ENCODE measurements around the gene NHSL2.

NHSL2 gene

DNA sequence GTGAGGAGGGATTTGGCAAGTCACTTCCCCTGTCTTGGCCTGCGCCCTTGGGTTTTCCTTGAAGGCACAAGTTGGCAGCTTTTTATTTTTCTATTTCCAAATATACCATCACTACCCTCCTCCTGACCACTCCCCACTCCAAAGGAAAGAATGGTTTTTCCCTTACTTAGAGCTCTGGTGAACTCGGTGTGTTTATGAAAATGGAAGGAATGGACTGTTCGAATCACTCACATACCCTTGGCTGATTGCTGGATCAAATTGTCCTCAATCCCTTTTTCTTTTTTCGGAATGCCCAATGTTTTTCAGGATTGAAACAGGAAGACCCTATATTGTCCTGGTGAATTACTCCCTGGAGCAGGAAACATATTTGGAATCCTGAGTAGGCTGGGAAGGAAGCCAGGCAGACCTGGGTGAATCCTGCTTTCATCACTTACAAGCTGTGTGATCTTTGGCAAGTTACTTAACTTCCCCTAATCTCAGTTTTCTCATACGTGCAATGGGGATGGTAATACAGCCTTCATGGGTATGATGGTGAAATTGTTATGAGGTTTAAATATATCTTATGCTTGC is 150.4 kb downstream of the NHSL2 start:
- TF ChIP-seq TAF1 (IDR thresholded peaks at IDR 0.05; ENCODE audit: borderline replicate concordance, low read depth, low read length) = no peak
- TF ChIP-seq POLR2AphosphoS5 (IDR thresholded peaks at IDR 0.05; ENCODE audit: low read depth, low read length) = no peak
- TF ChIP-seq POLR2A (IDR thresholded peaks at IDR 0.05; ENCODE audit: low read depth, low read length) = no peak
- no peak for DNase-seq (ENCODE audit: insufficient read length)
- no peak for FAIRE-seq

DNA sequence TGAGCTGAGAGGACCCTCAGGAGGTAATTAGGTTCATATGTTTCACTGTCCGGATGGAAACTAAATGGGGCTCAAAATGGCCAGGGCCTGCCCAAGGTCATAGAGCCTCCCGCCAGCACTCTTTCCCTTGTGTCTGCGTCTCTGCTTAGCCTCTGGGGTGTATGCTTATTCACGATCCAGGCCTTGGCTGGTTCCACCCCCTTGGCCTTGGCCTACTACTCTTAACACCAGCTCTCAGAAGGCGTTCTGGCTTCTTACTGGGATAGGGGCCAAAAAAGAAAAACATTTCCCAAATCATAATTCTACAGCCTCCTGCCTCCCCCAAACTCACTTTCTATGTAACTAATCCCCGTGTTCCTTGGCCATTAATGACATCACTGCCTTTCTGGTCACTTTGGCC is 152.3 kb downstream of the NHSL2 start:
- FAIRE-seq = no peak
- TF ChIP-seq POLR2A (IDR thresholded peaks at IDR 0.05; ENCODE audit: low read depth, low read length) (no peak), POLR2AphosphoS5 (IDR thresholded peaks at IDR 0.05; ENCODE audit: low read depth, low read length) (no peak), TAF1 (IDR thresholded peaks at IDR 0.05; ENCODE audit: borderline replicate concordance, low read depth, low read length) (no peak)
- DNase-seq (ENCODE audit: insufficient read length) = no peak

- no peak for TF ChIP-seq TAF1 (IDR thresholded peaks at IDR 0.05; ENCODE audit: borderline replicate concordance, low read depth, low read length)
- no peak for TF ChIP-seq POLR2A (IDR thresholded peaks at IDR 0.05; ENCODE audit: low read depth, low read length)
- no peak for TF ChIP-seq POLR2AphosphoS5 (IDR thresholded peaks at IDR 0.05; ENCODE audit: low read depth, low read length)
Observed at GRCh38 chrX:72069350-72070160, 158.9 kb downstream of the NHSL2 start.

DNA sequence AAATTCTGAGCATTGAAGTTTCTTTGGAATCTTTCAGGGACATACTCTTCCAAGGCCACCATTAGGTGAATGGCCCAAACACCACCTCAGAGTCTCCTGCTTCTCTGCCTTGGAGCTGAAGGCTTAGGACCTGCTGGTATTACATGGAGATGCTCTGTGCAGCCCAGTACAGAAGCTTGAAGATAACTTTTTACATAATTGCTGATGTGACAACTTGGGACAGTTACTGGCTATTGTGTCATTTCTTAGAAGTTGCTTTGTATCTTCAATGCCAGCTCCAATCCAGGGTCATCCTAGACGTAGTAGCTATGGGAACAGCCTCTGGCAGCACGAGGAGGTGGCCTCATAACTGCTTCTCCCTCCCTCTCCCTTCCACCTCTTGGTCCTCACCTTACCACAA is 160.6 kb downstream of the NHSL2 start:
- TF ChIP-seq POLR2A (IDR thresholded peaks at IDR 0.05; ENCODE audit: low read depth, low read length) = no peak
- no peak for TF ChIP-seq POLR2AphosphoS5 (IDR thresholded peaks at IDR 0.05; ENCODE audit: low read depth, low read length)
- TF ChIP-seq TAF1 (IDR thresholded peaks at IDR 0.05; ENCODE audit: borderline replicate concordance, low read depth, low read length) = no peak
- DNase-seq (ENCODE audit: insufficient read length) (no peak), FAIRE-seq (no peak)

More at GRCh38 chrX:72069350-72070160, 158.9 kb downstream of the NHSL2 start:
- FAIRE-seq (no peak), DNase-seq (ENCODE audit: insufficient read length) (no peak)

- no peak for TF ChIP-seq TAF1 (IDR thresholded peaks at IDR 0.05; ENCODE audit: borderline replicate concordance, low read depth, low read length)
- no peak for TF ChIP-seq POLR2A (IDR thresholded peaks at IDR 0.05; ENCODE audit: low read depth, low read length)
- TF ChIP-seq POLR2AphosphoS5 (IDR thresholded peaks at IDR 0.05; ENCODE audit: low read depth, low read length) = no peak
- DNase-seq (ENCODE audit: insufficient read length) (no peak), FAIRE-seq (no peak)
Observed at GRCh38 chrX:72073633-72074032, 163.0 kb downstream of the NHSL2 start.

- FAIRE-seq (no peak), DNase-seq (ENCODE audit: insufficient read length) (no peak)
- TF ChIP-seq POLR2A (IDR thresholded peaks at IDR 0.05; ENCODE audit: low read depth, low read length) (no peak), TAF1 (IDR thresholded peaks at IDR 0.05; ENCODE audit: borderline replicate concordance, low read depth, low read length) (no peak), POLR2AphosphoS5 (IDR thresholded peaks at IDR 0.05; ENCODE audit: low read depth, low read length) (no peak)
Observed at GRCh38 chrX:72078411-72078810, 167.8 kb downstream of the NHSL2 start.

- DNase-seq (ENCODE audit: insufficient read length) (no peak), FAIRE-seq (no peak)
- no peak for TF ChIP-seq POLR2A (IDR thresholded peaks at IDR 0.05; ENCODE audit: low read depth, low read length)
- TF ChIP-seq TAF1 (IDR thresholded peaks at IDR 0.05; ENCODE audit: borderline replicate concordance, low read depth, low read length) = no peak
Observed at GRCh38 chrX:72079607-72080006, 169.0 kb downstream of the NHSL2 start.

GRCh38 chrX:72080150-72080549 is 169.5 kb downstream of the NHSL2 start:
- DNase-seq (ENCODE audit: insufficient read length) (no peak), FAIRE-seq (no peak)
- TF ChIP-seq POLR2A (IDR thresholded peaks at IDR 0.05; ENCODE audit: low read depth, low read length) (no peak), POLR2AphosphoS5 (IDR thresholded peaks at IDR 0.05; ENCODE audit: low read depth, low read length) (no peak), TAF1 (IDR thresholded peaks at IDR 0.05; ENCODE audit: borderline replicate concordance, low read depth, low read length) (no peak)

DNA sequence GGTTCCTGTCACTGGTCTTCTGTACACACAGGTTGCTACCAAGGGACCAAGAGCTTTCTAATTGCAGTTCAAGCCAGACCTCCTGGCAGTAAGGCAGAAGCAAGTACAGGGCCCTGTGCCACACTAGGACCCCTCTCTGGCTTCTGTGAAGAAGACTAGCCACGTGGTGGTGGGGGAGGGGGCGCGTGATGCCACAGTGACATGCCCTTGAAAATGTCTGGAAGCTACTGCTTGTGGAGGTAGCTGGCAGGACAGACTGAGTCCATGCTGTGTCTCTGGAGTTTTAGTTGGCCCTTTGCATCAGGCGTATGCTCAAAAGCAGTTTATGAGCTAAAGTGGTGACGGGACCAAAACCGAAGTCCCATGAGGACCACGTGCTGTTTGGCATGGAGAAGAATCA is 170.2 kb downstream of the NHSL2 start:
- FAIRE-seq = no peak
- no peak for DNase-seq (ENCODE audit: insufficient read length)
- TF ChIP-seq POLR2A (IDR thresholded peaks at IDR 0.05; ENCODE audit: low read depth, low read length) = no peak

GRCh38 chrX:72081605-72082320 is 171.1 kb downstream of the NHSL2 start:
- DNase-seq (ENCODE audit: insufficient read length) (no peak), FAIRE-seq (no peak)
- TF ChIP-seq POLR2AphosphoS5 (IDR thresholded peaks at IDR 0.05; ENCODE audit: low read depth, low read length) (no peak), TAF1 (IDR thresholded peaks at IDR 0.05; ENCODE audit: borderline replicate concordance, low read depth, low read length) (no peak)

DNA sequence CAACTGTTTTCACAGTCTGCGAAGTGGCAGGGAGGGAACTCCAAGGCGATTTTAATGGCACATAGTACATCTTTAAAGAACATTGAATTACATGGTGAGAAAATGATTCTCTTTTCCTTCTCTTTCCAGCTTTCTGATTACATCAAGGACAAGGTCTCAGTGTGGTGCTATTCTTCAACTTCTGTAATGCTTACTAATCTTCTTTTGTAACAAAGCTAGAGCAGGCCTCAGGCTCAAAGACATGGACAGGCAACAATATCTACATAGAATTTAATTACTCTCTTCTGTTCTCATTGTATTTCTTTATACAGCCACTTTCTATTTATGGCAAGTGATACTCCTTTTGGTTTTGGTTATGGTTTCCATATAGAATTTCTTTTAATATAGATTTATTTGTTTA is 172.6 kb downstream of the NHSL2 start:
- FAIRE-seq = no peak
- no peak for DNase-seq (ENCODE audit: insufficient read length)
- TF ChIP-seq POLR2AphosphoS5 (IDR thresholded peaks at IDR 0.05; ENCODE audit: low read depth, low read length) = no peak
- no peak for TF ChIP-seq TAF1 (IDR thresholded peaks at IDR 0.05; ENCODE audit: borderline replicate concordance, low read depth, low read length)
- TF ChIP-seq POLR2A (IDR thresholded peaks at IDR 0.05; ENCODE audit: low read depth, low read length) = no peak

DNA sequence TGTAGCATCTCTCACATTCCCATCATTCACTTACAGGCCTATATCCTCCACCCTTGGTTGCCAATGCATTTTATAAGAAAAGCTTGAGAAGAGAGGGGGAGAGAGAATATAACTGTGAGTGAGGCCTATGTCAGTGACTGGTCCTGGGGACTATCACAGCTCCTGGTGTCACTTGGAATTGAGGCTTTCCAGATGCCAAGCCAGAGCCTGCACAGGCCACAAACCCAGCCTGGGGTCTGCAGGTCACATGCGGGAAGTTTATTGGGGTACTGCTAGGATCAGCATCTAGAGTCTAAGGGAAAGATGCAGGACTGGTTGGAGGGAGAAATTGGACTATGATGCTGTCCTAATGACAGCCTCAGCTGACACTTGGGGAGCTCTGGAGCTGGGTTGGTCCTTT is 173.5 kb downstream of the NHSL2 start:
- FAIRE-seq (no peak), DNase-seq (ENCODE audit: insufficient read length) (no peak)
- no peak for TF ChIP-seq TAF1 (IDR thresholded peaks at IDR 0.05; ENCODE audit: borderline replicate concordance, low read depth, low read length)
